HepG2 (cell line): ENCODE measurements around the gene PDE6C. TPM values are rescaled to one million over a fixed set of nuclear protein-coding genes. Genes with fewer than 3 reads are reported as not detected.

Experiments
- ATAC-seq: fragments of 200-7000 bp; cut with Tn5 transposase; 3 replicates; pipeline ENCODE4 v1.9.1; 2020; ENCODE audit warnings: mild to moderate bottlenecking, moderate library complexity
- BruUV-seq: library from RNA; stranded (reverse); fragments of 400-500 nt; replicated peaks from 2 replicates; lab custom pipeline; 2021; lab: Mats Ljungman, UMichigan
- CTCF ChIA-PET: fragments of 300-600 bp; formaldehyde crosslinking; extraction: SDS; loops from one replicate; lab custom pipeline; 2021; ENCODE audit warnings: low total read pairs, inconsistent platforms, low intra/inter-chr PET ratio; lab: Yijun Ruan, JAX
- POLR2A ChIA-PET: fragments of 350-600 bp; sonication (Branson Sonifier 250); formaldehyde crosslinking; loops from one replicate; lab custom pipeline; 2020; ENCODE audit warnings: antibody characterized with exemption, inconsistent platforms; lab: Yijun Ruan, JAX
- DNase-seq: peaks from one replicate; pipeline ENCODE4 v3.0.0-alpha.2; 2015; ENCODE audit warnings: low spot score
- FAIRE-seq: peaks from 3 replicates; lab custom pipeline; 2011; peaks lifted over from hg19 to GRCh38; lab: Jason Lieb, UNC
- H2AFZ ChIP-seq: one replicate; pipeline ENCODE4 v1.6.1; 2011; ENCODE audit warnings: low read length, inconsistent platforms
- H3K27ac ChIP-seq: fragments of 300-600 bp; 3 replicates; pipeline ENCODE4 v1.8.0; 2011; ENCODE audit warnings: mixed run types, mild to moderate bottlenecking, mixed read lengths, low read length, inconsistent platforms; ENCODE audit not compliant: insufficient read depth; ENCODE audit errors: extremely low read length
- H3K27me3 ChIP-seq, 2 experiments: fragments of 200-600 bp in 1 of 2; 2 replicates in 1 of 2; 3 replicates in 1 of 2; pipeline versions ENCODE4 v1.6.0 to v1.8.0; 2011; ENCODE audit warnings: low read length in 2 of 2, mild to moderate bottlenecking in 2 of 2, moderate library complexity in 2 of 2, inconsistent platforms in 1 of 2; ENCODE audit not compliant: insufficient read depth in 2 of 2, control insufficient read depth in 1 of 2
- H3K36me3 ChIP-seq, 2 experiments: fragments of 200-600 bp in 1 of 2; replicated peaks in 1 of 2; 2 replicates in 1 of 2; 3 replicates in 1 of 2; pipeline versions ENCODE4 v1.5.1 to v1.8.0; 2011; ENCODE audit warnings: low read length in 2 of 2, inconsistent platforms in 1 of 2; ENCODE audit not compliant: insufficient read depth in 2 of 2, control insufficient read depth in 1 of 2
- H3K4me1 ChIP-seq: 2 replicates; pipeline ENCODE4 v1.5.1; 2012; ENCODE audit warnings: low read length, inconsistent platforms; ENCODE audit not compliant: insufficient read depth
- H3K4me2 ChIP-seq: 2 replicates; pipeline ENCODE4 v1.6.0; 2011; ENCODE audit warnings: low read depth, low read length, inconsistent platforms
- H3K4me3 ChIP-seq, 3 experiments: fragments of 200-600 bp in 1 of 3; sonication (generic), shearing (Covaris generic) in 1 of 3; replicated peaks in 1 of 3; 2 replicates each; pipeline ENCODE4 v1.5.1; 2011 to 2016; ENCODE audit warnings: low read length in 3 of 3, inconsistent platforms in 2 of 3, low read depth in 2 of 3, mild to moderate bottlenecking in 2 of 3, control low read depth in 1 of 3, mixed read lengths in 1 of 3; ENCODE audit not compliant: insufficient read depth in 1 of 3
- H3K79me2 ChIP-seq: one replicate; pipeline ENCODE4 v1.6.1; 2011; ENCODE audit warnings: low read length, inconsistent platforms; ENCODE audit not compliant: insufficient read depth
- H3K9ac ChIP-seq: 2 replicates; pipeline ENCODE4 v1.6.0; 2011; ENCODE audit warnings: mild to moderate bottlenecking, low read depth, low read length, inconsistent platforms; ENCODE audit not compliant: insufficient read depth
- H3K9me3 ChIP-seq: 2 replicates; pipeline ENCODE4 v1.5.1; 2012; ENCODE audit warnings: mild to moderate bottlenecking, low read length
- H4K20me1 ChIP-seq: 2 replicates; pipeline ENCODE4 v1.6.0; 2011; ENCODE audit warnings: inconsistent platforms, mild to moderate bottlenecking, low read length, moderate library complexity; ENCODE audit not compliant: insufficient read depth
- DDIT3 ChIP-seq: sonication (generic); formaldehyde crosslinking; IDR thresholded peaks from 2 replicates; pipeline ENCODE4 v1.4.0; 2020; ENCODE audit warnings: mild to moderate bottlenecking, missing genetic modification reagents
- FUBP1 ChIP-seq: sonication (generic); formaldehyde crosslinking; IDR thresholded peaks from 2 replicates; pipeline ENCODE4 v1.5.1; 2020; ENCODE audit warnings: missing genetic modification reagents, mild to moderate bottlenecking, borderline replicate concordance
- HNF1A ChIP-seq, 2 experiments: sonication (generic) in 1 of 2; formaldehyde crosslinking in 1 of 2; IDR thresholded peaks; 2 replicates each; pipeline versions ENCODE4 v1.4.0 to v1.6.1; 2016 to 2020; ENCODE audit warnings: borderline replicate concordance in 1 of 2, low read depth in 1 of 2, mild to moderate bottlenecking in 1 of 2, missing genetic modification reagents in 1 of 2
- POLR2G ChIP-seq: fragments of 200-400 bp; formaldehyde crosslinking; IDR thresholded peaks from 2 replicates; pipeline ENCODE4 v1.6.1; 2018; ENCODE audit warnings: mild to moderate bottlenecking, low read depth, low read length, moderate library complexity
- RBM22 ChIP-seq: fragments of 200-400 bp; formaldehyde crosslinking; optimal IDR thresholded peaks from 2 replicates; pipeline ENCODE3; 2017; ENCODE audit warnings: mild to moderate bottlenecking, low read length, moderate library complexity
- SAFB2 ChIP-seq: sonication (generic); formaldehyde crosslinking; IDR thresholded peaks from 2 replicates; pipeline ENCODE4 v1.5.1; 2020; ENCODE audit warnings: missing genetic modification reagents, low read depth, mild to moderate bottlenecking, borderline replicate concordance
- SNAPC2 ChIP-seq: sonication (generic); formaldehyde crosslinking; IDR thresholded peaks from 2 replicates; pipeline ENCODE4 v1.8.1; 2022; ENCODE audit warnings: mild to moderate bottlenecking, missing genetic modification reagents
- TFAP4 ChIP-seq: sonication (generic); IDR thresholded peaks from 2 replicates; pipeline ENCODE4 v1.6.1; 2016; ENCODE audit warnings: low read depth, borderline replicate concordance
- ZNF496 ChIP-seq: sonication (generic); formaldehyde crosslinking; IDR thresholded peaks from 2 replicates; pipeline ENCODE4 v1.8.1; 2023; ENCODE audit warnings: mild to moderate bottlenecking, moderate library complexity, missing genetic modification reagents; ENCODE audit not compliant: insufficient replicate concordance
- WGBS: methylation state at CpG from one replicate; pipeline ENCODE4 v1.1.6; 2017; ENCODE audit warnings: low lambda C conversion rate; 5-methylcytosine and 5-hydroxymethylcytosine counted together
- in situ Hi-C: cut with HindIII; loops from 2 replicates; pipeline ENCODE4 v1.10.0; 2017; ENCODE audit warnings: low pct_unique_long_range_greater_than_20kb; ENCODE audit not compliant: extremely low pct_ligation_motif_present
- intact Hi-C: fragments of 100-400 bp; cut with micrococcal nuclease; formaldehyde crosslinking; loops from one replicate; pipeline ENCODE4 v1.10.0; 2022; ENCODE audit not compliant: unreplicated experiment
- polyA plus RNA-seq, 8 experiments: library from polyadenylated mRNA; depleted of rRNA in 3 of 8; stranded (reverse) in 7 of 8; unstranded in 1 of 8; fragments of >200 nt; fragmentation: Illumina TruSeq in 4 of 8; extraction: Trizol in 4 of 8; gene quantifications; 2 replicates each; pipeline versions ENCODE4 v1.2.1 to v1.2.3, GENCODE V29; 2011 to 2016; ENCODE audit warnings: low read depth in 4 of 8, missing spikeins in 1 of 8, mixed read lengths in 1 of 8; ENCODE audit not compliant: insufficient read depth in 1 of 8
- total RNA-seq, 5 experiments: library from RNA; depleted of rRNA; stranded (reverse); fragments of >200 nt; fragmentation: Illumina TruSeq; extraction: Trizol; gene quantifications; 2 replicates each; pipeline ENCODE4 v1.2.3, GENCODE V29; 2016; ENCODE audit warnings: low read depth in 1 of 5

Gene PDE6C
- total and polyA plus RNA-seq, 2 of the 13 experiments (the other 11 are each of a cell fraction or from before 2014, with no cell fraction given), result 0.64 TPM; not detected in 1

- H3K9ac ChIP-seq, result no peak overlapping the region
- H3K4me2 ChIP-seq, result no peak overlapping the region
- no peak for FAIRE-seq
- POLR2A ChIA-PET, result interaction anchor here (0.8 to 1.5 kb wide), 3 partner anchors 7 to 42 kb away, joined by 3 to 4 read pairs (median 3); partner anchors contain the start of gene RBP4
- in situ Hi-C loops (no loop called here), intact Hi-C loops (loop anchor here (10.0 kb wide), 1 partner anchor 48 kb away; no protein-coding TSS in a partner anchor)
- H3K4me1 ChIP-seq, result peaks cover 55% of the 10 kb centered on the region
- BruUV-seq, result no TSS peak
- no peak for ATAC-seq
- H2AFZ ChIP-seq, result no peak overlapping the region
- no peak overlapping the region for H3K27ac ChIP-seq
- H3K36me3 ChIP-seq, result peaks cover 16 to 55% of the 10 kb centered on the region in 2 experiments
- TF ChIP-seq TFAP4 (no peak), HNF1A (IDR thresholded peaks at IDR 0.05; ENCODE audit: low read depth) (no peak), HNF1A (CRISPR knock-in tag; IDR thresholded peaks at IDR 0.05; ENCODE audit: borderline replicate concordance) (no peak), SNAPC2 (CRISPR knock-in tag) (no peak), RBM22 (no peak), DDIT3 (no peak), FUBP1 (CRISPR knock-in tag) (no peak), POLR2G (0 out of 2 replicates have a peak, but pooled peaks have one; percentile 0), ZNF496 (CRISPR knock-in tag) (no peak), SAFB2 (CRISPR knock-in tag) (no peak)
- 95% methylated on average over 4 of the region's 4 CpGs for WGBS
- peaks cover 80% of the 10 kb centered on the region for H4K20me1 ChIP-seq
- H3K79me2 ChIP-seq, result peaks cover 8% of the 10 kb centered on the region
- no peaks in the 10 kb centered on the region for H3K27me3 ChIP-seq
- DNase-seq, result no peak
- H3K9me3 ChIP-seq, result no peaks in the 10 kb centered on the region
- CTCF ChIA-PET, result no interaction called here
- no peak overlapping the region for H3K4me3 ChIP-seq
Observed at GRCh38 chr10:93593254-93593653, 19.1 kb upstream of the PDE6C start.
